Endothelial cell of umbilical vein (primary cell): Measurements from ENCODE around the gene SFMBT1. TPM values are rescaled to one million over a fixed set of nuclear protein-coding genes. Genes with fewer than 3 reads are reported as not detected.

ENCODE experiments used
- BruUV-seq: library from RNA; stranded (reverse); fragments of 400-500 nt; replicated peaks from 2 replicates; lab custom pipeline; 2021; lab: Mats Ljungman, UMichigan
- CTCF ChIA-PET: fragments of 300-600, 350-600 bp; sonication (Branson Sonifier 250); formaldehyde crosslinking; loops from one replicate; lab custom pipeline; 2021; ENCODE audit warnings: antibody characterized with exemption, inconsistent platforms; lab: Charles Lee
- POLR2A ChIA-PET: fragments of 300-600, 350-600 bp; sonication (Branson Sonifier 250); formaldehyde crosslinking; loops from one replicate; lab custom pipeline; 2021; ENCODE audit warnings: antibody characterized with exemption, inconsistent platforms; lab: Charles Lee
- DNase-seq: peaks from one replicate; pipeline ENCODE4 v3.0.0-alpha.2; 2011; ENCODE audit warnings: low read depth, low spot score
- FAIRE-seq: peaks from 2 replicates; lab custom pipeline; 2011; peaks lifted over from hg19 to GRCh38; lab: Jason Lieb, UNC
- H2AFZ ChIP-seq: 2 replicates; pipeline ENCODE4 v1.6.0; 2012; ENCODE audit warnings: low read depth, low read length, control low read depth, inconsistent platforms
- H3K27ac ChIP-seq: 2 replicates; pipeline ENCODE4 v1.5.1; 2011; ENCODE audit warnings: low read depth, mild to moderate bottlenecking, control low read depth, low read length, moderate library complexity; ENCODE audit not compliant: insufficient read depth
- H3K27me3 ChIP-seq, 2 experiments: 2 replicates each; pipeline versions ENCODE4 v1.6.0 to v1.6.1; 2011; ENCODE audit warnings: low read length in 2 of 2, mixed read lengths in 1 of 2; ENCODE audit not compliant: control insufficient read depth in 2 of 2, insufficient read depth in 2 of 2
- H3K36me3 ChIP-seq, 2 experiments: 2 replicates in 1 of 2; 3 replicates in 1 of 2; pipeline ENCODE4 v1.5.1; 2011; ENCODE audit warnings: low read length in 2 of 2, mild to moderate bottlenecking in 1 of 2, moderate library complexity in 1 of 2; ENCODE audit not compliant: control insufficient read depth in 2 of 2, insufficient read depth in 2 of 2; ENCODE audit errors: extremely low read depth in 1 of 2
- H3K4me1 ChIP-seq: 3 replicates; pipeline ENCODE4 v1.5.1; 2011; ENCODE audit warnings: mild to moderate bottlenecking, low read length; ENCODE audit not compliant: control insufficient read depth, insufficient read depth; ENCODE audit errors: extremely low read depth
- H3K4me2 ChIP-seq: 2 replicates; pipeline ENCODE4 v1.6.1; 2011; ENCODE audit warnings: low read length, control low read depth, mixed read lengths; ENCODE audit not compliant: insufficient read depth
- H3K4me3 ChIP-seq, 3 experiments: fragments of 200-600 bp in 1 of 3; sonication (generic), shearing (Covaris generic) in 1 of 3; replicated peaks in 1 of 3; 2 replicates each; pipeline ENCODE4 v1.5.1; 2011 to 2016; ENCODE audit warnings: control low read depth in 3 of 3, low read length in 3 of 3, mild to moderate bottlenecking in 2 of 3, inconsistent platforms in 1 of 3, low read depth in 1 of 3, moderate library complexity in 1 of 3; ENCODE audit not compliant: insufficient read depth in 1 of 3
- H3K79me2 ChIP-seq: 2 replicates; pipeline ENCODE4 v1.6.0; 2012; ENCODE audit warnings: low read length, inconsistent platforms; ENCODE audit not compliant: control insufficient read depth, insufficient read depth
- H3K9ac ChIP-seq: replicated peaks from 2 replicates; pipeline ENCODE3; 2011; ENCODE audit warnings: low read length, control low read depth; ENCODE audit not compliant: insufficient read depth; ENCODE audit errors: extremely low read depth
- H3K9me1 ChIP-seq: replicated peaks from 3 replicates; pipeline ENCODE4 v1.6.0; 2011; ENCODE audit warnings: mild to moderate bottlenecking, low read length; ENCODE audit not compliant: control insufficient read depth, insufficient read depth; ENCODE audit errors: extremely low read depth
- H3K9me3 ChIP-seq: replicated peaks from 2 replicates; pipeline ENCODE4 v1.5.1; 2012; ENCODE audit warnings: low read length, inconsistent platforms; ENCODE audit not compliant: control insufficient read depth, insufficient read depth
- H4K20me1 ChIP-seq: replicated peaks from 2 replicates; pipeline ENCODE3; 2011; ENCODE audit warnings: mild to moderate bottlenecking, low read length; ENCODE audit not compliant: control insufficient read depth, insufficient read depth; ENCODE audit errors: extremely low read depth
- EZH2 ChIP-seq: IDR thresholded peaks from 2 replicates; pipeline ENCODE4 v1.6.1; 2012; ENCODE audit warnings: borderline replicate concordance, low read depth, mild to moderate bottlenecking, moderate library complexity, low read length, inconsistent platforms; ENCODE audit not compliant: severe bottlenecking
- FOS ChIP-seq: IDR thresholded peaks from 2 replicates; pipeline ENCODE4 v1.6.1; 2011; ENCODE audit warnings: mild to moderate bottlenecking, low read length, moderate library complexity, borderline replicate concordance; ENCODE audit not compliant: insufficient read depth
- GATA2 ChIP-seq: IDR thresholded peaks from 2 replicates; pipeline ENCODE4 v1.7.0; 2011; ENCODE audit warnings: low read depth, mild to moderate bottlenecking, moderate library complexity, mixed read lengths, low read length; ENCODE audit not compliant: insufficient read length, insufficient read depth
- JUN ChIP-seq: IDR thresholded peaks from 2 replicates; pipeline ENCODE4 v1.6.1; 2011; ENCODE audit warnings: borderline replicate concordance, low read depth; ENCODE audit not compliant: insufficient read length, insufficient read depth
- MAX ChIP-seq: IDR thresholded peaks from 2 replicates; pipeline ENCODE4 v1.6.1; 2011; ENCODE audit not compliant: insufficient read depth, insufficient read length
- MYC ChIP-seq: IDR thresholded peaks from one replicate; pipeline ENCODE4 v1.6.1; 2011; ENCODE audit warnings: mild to moderate bottlenecking, low read depth, low read length
- POLR2A ChIP-seq: IDR thresholded peaks from 2 replicates; pipeline ENCODE4 v1.6.1; 2012; ENCODE audit warnings: low read depth, mild to moderate bottlenecking, control low read depth, low read length
- POLR2AphosphoS5 ChIP-seq: IDR thresholded peaks from 2 replicates; pipeline ENCODE4 v1.6.1; 2012; ENCODE audit warnings: low read depth, mild to moderate bottlenecking, control low read depth, low read length, moderate library complexity; ENCODE audit not compliant: insufficient read depth
- dilution Hi-C: fragments of 300-500 bp; cut with MboI; formaldehyde crosslinking; loops from one replicate; pipeline ENCODE4 v1.15.0; 2019; ENCODE audit warnings: low sequenced_read_pairs; ENCODE audit not compliant: extremely low pct_ligation_motif_present
- intact Hi-C: fragments of 100-400 bp; cut with micrococcal nuclease; formaldehyde crosslinking; loops from one replicate; pipeline ENCODE4 v1.10.0; 2022
- polyA plus RNA-seq, 4 experiments: library from polyadenylated mRNA; depleted of rRNA in 3 of 4; stranded (reverse) in 3 of 4; unstranded in 1 of 4; fragments of >200 nt; gene quantifications; 2 replicates each; pipeline versions ENCODE4 v1.2.1 to v1.2.3, GENCODE V29; 2011 to 2012; ENCODE audit warnings: missing spikeins in 1 of 4
- total RNA-seq: library from RNA; stranded (reverse); gene quantifications from 2 replicates; pipeline ENCODE4 v1.2.3, GENCODE V29; 2021
- TF ChIP-seq, protein P1 (sequence below), 2 donors: IDR thresholded peaks; 1 replicate in 1 of 2; 2 replicates in 1 of 2; pipeline ENCODE4 v1.5.1; 2011; ENCODE audit warnings: low read length in 2 of 2, mild to moderate bottlenecking in 2 of 2, moderate library complexity in 2 of 2, control low read depth in 1 of 2, inconsistent platforms in 1 of 2, low read depth in 1 of 2; ENCODE audit not compliant: insufficient read depth in 1 of 2; ENCODE audit errors: extremely low read depth in 1 of 2

SFMBT1 gene
- total and polyA plus RNA-seq, 2 donors (not counting 3 experiments of a cell fraction or from before 2014, with no cell fraction given): 1.8 to 6.0 TPM

- H3K9me3 ChIP-seq: no peaks in the 10 kb centered on the region
- no peaks in the 10 kb centered on the region for H3K79me2 ChIP-seq
- no peaks in the 10 kb centered on the region for H4K20me1 ChIP-seq
- TF ChIP-seq MAX (no peak), JUN (no peak), POLR2A (no peak), EZH2 (no peak), MYC (no peak), POLR2AphosphoS5 (no peak), GATA2 (no peak), FOS (no peak)
- TF ChIP-seq, protein P1, sequence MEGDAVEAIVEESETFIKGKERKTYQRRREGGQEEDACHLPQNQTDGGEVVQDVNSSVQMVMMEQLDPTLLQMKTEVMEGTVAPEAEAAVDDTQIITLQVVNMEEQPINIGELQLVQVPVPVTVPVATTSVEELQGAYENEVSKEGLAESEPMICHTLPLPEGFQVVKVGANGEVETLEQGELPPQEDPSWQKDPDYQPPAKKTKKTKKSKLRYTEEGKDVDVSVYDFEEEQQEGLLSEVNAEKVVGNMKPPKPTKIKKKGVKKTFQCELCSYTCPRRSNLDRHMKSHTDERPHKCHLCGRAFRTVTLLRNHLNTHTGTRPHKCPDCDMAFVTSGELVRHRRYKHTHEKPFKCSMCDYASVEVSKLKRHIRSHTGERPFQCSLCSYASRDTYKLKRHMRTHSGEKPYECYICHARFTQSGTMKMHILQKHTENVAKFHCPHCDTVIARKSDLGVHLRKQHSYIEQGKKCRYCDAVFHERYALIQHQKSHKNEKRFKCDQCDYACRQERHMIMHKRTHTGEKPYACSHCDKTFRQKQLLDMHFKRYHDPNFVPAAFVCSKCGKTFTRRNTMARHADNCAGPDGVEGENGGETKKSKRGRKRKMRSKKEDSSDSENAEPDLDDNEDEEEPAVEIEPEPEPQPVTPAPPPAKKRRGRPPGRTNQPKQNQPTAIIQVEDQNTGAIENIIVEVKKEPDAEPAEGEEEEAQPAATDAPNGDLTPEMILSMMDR (IDR thresholded peaks at IDR 0.05; ENCODE audit: extremely low read depth in 1 of 2, insufficient read depth in 1 of 2, low read depth in 1 of 2, low read length in 2 of 2): no peak
- H3K9me1 ChIP-seq: no peaks in the 10 kb centered on the region
- peaks cover 8% of the 10 kb centered on the region for H3K4me1 ChIP-seq
- intact Hi-C loops: no loop called here
- no peak overlapping the region for H3K9ac ChIP-seq
- H3K4me2 ChIP-seq: no peak overlapping the region
- no peaks in the 10 kb centered on the region for H3K27me3 ChIP-seq
- ChIA-PET CTCF (no interaction called here), POLR2A (no interaction called here)
- dilution Hi-C loops: no loop called here
- no peak for DNase-seq
- no TSS peak for BruUV-seq
- H3K36me3 ChIP-seq: no peaks in the 10 kb centered on the region
- no peak for FAIRE-seq
- no peak overlapping the region for H3K4me3 ChIP-seq
- no peak overlapping the region for H3K27ac ChIP-seq
- H2AFZ ChIP-seq: no peak overlapping the region
Observed at GRCh38 chr3:52917044-52917443, 128.8 kb downstream of the SFMBT1 start.
